ENCODE data around the gene FADS1.

- TF ChIP-seq CTCF (IDR thresholded peaks at IDR 0.05) (no peak), POLR2A (IDR thresholded peaks at IDR 0.05) (no peak)
These were observed 23.6 kb upstream of the FADS1 start for GRCh38 chr11:61840371-61840770.

Data from esophagus squamous epithelium (tissue), 4 donors.